Measurements from ENCODE around the gene GMDS.

DNA sequence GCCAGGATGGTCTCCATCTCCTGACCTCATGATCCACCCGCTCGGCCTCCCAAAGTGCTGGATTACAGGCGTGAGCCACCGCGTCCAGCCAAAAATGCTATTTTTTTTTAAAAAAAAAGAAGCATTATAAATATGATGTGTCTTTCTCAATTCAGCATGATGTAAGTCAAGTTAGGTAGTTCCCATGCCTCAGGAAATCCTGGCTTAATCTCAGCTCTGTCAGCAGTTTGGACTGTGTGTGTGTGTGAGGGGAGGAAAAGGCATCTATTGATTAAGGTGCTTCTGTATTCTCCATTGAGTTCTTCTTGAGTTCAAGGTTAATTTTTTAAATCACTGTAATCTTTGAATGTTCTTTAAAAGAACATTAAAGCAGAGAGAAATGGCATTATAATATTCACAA is 51.5 kb downstream of the GMDS start:
- TF ChIP-seq, protein P1, sequence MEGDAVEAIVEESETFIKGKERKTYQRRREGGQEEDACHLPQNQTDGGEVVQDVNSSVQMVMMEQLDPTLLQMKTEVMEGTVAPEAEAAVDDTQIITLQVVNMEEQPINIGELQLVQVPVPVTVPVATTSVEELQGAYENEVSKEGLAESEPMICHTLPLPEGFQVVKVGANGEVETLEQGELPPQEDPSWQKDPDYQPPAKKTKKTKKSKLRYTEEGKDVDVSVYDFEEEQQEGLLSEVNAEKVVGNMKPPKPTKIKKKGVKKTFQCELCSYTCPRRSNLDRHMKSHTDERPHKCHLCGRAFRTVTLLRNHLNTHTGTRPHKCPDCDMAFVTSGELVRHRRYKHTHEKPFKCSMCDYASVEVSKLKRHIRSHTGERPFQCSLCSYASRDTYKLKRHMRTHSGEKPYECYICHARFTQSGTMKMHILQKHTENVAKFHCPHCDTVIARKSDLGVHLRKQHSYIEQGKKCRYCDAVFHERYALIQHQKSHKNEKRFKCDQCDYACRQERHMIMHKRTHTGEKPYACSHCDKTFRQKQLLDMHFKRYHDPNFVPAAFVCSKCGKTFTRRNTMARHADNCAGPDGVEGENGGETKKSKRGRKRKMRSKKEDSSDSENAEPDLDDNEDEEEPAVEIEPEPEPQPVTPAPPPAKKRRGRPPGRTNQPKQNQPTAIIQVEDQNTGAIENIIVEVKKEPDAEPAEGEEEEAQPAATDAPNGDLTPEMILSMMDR (conservative IDR thresholded peaks at IDR 0.05; ENCODE audit: low read depth in 2 of 2) = no peak
- TF ChIP-seq EZH2 (IDR thresholded peaks at IDR 0.05; ENCODE audit: low read depth, unreplicated experiment) (no peak), POLR2AphosphoS5 (IDR thresholded peaks at IDR 0.05; ENCODE audit: low read depth) (no peak), EZH2phosphoT487 (IDR thresholded peaks at IDR 0.05; ENCODE audit: unreplicated experiment) (no peak), JUNB (IDR thresholded peaks at IDR 0.05; ENCODE audit: unreplicated experiment) (no peak), STAT1 (IDR thresholded peaks at IDR 0.05; ENCODE audit: unreplicated experiment) (no peak), CREB1 (CRISPR knock-in tag; IDR thresholded peaks at IDR 0.05; ENCODE audit: low read depth) (no peak)
- TF ChIP-seq, protein P2, sequence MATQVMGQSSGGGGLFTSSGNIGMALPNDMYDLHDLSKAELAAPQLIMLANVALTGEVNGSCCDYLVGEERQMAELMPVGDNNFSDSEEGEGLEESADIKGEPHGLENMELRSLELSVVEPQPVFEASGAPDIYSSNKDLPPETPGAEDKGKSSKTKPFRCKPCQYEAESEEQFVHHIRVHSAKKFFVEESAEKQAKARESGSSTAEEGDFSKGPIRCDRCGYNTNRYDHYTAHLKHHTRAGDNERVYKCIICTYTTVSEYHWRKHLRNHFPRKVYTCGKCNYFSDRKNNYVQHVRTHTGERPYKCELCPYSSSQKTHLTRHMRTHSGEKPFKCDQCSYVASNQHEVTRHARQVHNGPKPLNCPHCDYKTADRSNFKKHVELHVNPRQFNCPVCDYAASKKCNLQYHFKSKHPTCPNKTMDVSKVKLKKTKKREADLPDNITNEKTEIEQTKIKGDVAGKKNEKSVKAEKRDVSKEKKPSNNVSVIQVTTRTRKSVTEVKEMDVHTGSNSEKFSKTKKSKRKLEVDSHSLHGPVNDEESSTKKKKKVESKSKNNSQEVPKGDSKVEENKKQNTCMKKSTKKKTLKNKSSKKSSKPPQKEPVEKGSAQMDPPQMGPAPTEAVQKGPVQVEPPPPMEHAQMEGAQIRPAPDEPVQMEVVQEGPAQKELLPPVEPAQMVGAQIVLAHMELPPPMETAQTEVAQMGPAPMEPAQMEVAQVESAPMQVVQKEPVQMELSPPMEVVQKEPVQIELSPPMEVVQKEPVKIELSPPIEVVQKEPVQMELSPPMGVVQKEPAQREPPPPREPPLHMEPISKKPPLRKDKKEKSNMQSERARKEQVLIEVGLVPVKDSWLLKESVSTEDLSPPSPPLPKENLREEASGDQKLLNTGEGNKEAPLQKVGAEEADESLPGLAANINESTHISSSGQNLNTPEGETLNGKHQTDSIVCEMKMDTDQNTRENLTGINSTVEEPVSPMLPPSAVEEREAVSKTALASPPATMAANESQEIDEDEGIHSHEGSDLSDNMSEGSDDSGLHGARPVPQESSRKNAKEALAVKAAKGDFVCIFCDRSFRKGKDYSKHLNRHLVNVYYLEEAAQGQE (IDR thresholded peaks at IDR 0.05; ENCODE audit: unreplicated experiment) = no peak
- TF ChIP-seq, protein P3, sequence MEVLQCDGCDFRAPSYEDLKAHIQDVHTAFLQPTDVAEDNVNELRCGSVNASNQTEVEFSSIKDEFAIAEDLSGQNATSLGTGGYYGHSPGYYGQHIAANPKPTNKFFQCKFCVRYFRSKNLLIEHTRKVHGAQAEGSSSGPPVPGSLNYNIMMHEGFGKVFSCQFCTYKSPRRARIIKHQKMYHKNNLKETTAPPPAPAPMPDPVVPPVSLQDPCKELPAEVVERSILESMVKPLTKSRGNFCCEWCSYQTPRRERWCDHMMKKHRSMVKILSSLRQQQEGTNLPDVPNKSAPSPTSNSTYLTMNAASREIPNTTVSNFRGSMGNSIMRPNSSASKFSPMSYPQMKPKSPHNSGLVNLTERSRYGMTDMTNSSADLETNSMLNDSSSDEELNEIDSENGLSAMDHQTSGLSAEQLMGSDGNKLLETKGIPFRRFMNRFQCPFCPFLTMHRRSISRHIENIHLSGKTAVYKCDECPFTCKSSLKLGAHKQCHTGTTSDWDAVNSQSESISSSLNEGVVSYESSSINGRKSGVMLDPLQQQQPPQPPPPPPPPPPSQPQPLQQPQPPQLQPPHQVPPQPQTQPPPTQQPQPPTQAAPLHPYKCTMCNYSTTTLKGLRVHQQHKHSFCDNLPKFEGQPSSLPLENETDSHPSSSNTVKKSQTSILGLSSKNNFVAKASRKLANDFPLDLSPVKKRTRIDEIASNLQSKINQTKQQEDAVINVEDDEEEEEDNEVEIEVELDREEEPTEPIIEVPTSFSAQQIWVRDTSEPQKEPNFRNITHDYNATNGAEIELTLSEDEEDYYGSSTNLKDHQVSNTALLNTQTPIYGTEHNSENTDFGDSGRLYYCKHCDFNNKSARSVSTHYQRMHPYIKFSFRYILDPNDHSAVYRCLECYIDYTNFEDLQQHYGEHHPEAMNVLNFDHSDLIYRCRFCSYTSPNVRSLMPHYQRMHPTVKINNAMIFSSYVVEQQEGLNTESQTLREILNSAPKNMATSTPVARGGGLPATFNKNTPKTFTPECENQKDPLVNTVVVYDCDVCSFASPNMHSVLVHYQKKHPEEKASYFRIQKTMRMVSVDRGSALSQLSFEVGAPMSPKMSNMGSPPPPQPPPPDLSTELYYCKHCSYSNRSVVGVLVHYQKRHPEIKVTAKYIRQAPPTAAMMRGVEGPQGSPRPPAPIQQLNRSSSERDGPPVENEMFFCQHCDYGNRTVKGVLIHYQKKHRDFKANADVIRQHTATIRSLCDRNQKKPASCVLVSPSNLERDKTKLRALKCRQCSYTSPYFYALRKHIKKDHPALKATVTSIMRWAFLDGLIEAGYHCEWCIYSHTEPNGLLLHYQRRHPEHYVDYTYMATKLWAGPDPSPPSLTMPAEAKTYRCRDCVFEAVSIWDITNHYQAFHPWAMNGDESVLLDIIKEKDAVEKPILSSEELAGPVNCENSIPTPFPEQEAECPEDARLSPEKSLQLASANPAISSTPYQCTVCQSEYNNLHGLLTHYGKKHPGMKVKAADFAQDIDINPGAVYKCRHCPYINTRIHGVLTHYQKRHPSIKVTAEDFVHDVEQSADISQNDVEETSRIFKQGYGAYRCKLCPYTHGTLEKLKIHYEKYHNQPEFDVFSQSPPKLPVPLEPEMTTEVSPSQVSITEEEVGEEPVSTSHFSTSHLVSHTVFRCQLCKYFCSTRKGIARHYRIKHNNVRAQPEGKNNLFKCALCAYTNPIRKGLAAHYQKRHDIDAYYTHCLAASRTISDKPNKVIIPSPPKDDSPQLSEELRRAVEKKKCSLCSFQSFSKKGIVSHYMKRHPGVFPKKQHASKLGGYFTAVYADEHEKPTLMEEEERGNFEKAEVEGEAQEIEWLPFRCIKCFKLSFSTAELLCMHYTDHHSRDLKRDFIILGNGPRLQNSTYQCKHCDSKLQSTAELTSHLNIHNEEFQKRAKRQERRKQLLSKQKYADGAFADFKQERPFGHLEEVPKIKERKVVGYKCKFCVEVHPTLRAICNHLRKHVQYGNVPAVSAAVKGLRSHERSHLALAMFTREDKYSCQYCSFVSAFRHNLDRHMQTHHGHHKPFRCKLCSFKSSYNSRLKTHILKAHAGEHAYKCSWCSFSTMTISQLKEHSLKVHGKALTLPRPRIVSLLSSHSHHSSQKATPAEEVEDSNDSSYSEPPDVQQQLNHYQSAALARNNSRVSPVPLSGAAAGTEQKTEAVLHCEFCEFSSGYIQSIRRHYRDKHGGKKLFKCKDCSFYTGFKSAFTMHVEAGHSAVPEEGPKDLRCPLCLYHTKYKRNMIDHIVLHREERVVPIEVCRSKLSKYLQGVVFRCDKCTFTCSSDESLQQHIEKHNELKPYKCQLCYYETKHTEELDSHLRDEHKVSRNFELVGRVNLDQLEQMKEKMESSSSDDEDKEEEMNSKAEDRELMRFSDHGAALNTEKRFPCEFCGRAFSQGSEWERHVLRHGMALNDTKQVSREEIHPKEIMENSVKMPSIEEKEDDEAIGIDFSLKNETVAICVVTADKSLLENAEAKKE (CRISPR knock-in tag; IDR thresholded peaks at IDR 0.05) = no peak
- TF ChIP-seq, protein P4, sequence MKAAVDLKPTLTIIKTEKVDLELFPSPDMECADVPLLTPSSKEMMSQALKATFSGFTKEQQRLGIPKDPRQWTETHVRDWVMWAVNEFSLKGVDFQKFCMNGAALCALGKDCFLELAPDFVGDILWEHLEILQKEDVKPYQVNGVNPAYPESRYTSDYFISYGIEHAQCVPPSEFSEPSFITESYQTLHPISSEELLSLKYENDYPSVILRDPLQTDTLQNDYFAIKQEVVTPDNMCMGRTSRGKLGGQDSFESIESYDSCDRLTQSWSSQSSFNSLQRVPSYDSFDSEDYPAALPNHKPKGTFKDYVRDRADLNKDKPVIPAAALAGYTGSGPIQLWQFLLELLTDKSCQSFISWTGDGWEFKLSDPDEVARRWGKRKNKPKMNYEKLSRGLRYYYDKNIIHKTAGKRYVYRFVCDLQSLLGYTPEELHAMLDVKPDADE (IDR thresholded peaks at IDR 0.05) = no peak
